ENCODE data around the gene PLXNB1.
"Not testable (repeated sequence)": the region's sequence is repeated elsewhere in the genome, so short reads cannot be mapped to it uniquely, and the experiment has no call there.

PLXNB1 gene, protein sequence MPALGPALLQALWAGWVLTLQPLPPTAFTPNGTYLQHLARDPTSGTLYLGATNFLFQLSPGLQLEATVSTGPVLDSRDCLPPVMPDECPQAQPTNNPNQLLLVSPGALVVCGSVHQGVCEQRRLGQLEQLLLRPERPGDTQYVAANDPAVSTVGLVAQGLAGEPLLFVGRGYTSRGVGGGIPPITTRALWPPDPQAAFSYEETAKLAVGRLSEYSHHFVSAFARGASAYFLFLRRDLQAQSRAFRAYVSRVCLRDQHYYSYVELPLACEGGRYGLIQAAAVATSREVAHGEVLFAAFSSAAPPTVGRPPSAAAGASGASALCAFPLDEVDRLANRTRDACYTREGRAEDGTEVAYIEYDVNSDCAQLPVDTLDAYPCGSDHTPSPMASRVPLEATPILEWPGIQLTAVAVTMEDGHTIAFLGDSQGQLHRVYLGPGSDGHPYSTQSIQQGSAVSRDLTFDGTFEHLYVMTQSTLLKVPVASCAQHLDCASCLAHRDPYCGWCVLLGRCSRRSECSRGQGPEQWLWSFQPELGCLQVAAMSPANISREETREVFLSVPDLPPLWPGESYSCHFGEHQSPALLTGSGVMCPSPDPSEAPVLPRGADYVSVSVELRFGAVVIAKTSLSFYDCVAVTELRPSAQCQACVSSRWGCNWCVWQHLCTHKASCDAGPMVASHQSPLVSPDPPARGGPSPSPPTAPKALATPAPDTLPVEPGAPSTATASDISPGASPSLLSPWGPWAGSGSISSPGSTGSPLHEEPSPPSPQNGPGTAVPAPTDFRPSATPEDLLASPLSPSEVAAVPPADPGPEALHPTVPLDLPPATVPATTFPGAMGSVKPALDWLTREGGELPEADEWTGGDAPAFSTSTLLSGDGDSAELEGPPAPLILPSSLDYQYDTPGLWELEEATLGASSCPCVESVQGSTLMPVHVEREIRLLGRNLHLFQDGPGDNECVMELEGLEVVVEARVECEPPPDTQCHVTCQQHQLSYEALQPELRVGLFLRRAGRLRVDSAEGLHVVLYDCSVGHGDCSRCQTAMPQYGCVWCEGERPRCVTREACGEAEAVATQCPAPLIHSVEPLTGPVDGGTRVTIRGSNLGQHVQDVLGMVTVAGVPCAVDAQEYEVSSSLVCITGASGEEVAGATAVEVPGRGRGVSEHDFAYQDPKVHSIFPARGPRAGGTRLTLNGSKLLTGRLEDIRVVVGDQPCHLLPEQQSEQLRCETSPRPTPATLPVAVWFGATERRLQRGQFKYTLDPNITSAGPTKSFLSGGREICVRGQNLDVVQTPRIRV (N-terminal part only)

DNA sequence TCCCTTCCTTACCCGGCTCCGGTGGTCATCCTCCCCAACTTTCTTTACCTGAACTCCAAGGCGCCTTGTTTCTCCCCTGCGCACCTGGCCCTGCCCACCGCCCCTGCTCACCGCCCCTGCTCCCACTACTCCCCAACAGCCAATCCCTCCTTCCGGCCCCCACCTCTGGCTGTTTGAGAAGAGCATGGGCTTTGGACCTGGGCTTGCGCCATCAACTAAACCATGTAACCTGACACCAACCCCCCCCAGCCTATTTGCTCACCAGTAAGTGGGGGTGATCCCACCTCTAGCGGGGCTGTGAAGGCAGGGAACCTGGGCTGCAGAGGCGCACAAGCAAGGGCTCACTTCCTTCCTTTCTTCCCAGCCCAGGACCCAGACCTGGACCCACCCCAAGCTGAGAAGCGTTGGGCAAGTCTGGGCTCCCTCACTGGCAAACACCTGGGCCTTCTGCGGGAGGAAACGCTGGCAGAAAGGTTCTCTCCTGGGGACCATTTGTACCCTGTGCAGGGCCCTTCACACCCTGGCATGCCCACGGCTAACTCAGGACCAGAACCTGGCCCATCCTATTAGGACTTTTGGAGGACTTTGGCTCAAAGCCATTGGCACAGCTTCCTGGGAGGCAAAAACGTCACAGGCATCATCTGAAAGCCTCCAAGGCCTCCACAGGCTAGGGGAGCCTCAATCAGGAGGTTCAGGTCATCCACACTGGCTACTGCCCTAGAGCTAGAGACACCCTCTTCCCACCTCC, at the start of gene PLXNB1:
TSS of gene PLXNB1 (minus strand) at position 127 of the 748 bp plus-strand sequence. CDS start 5,475 bp downstream, outside the sequence.
- no peak for DNase-seq

- DNase-seq, result no peak
These were observed 49.0 kb upstream of the PLXNB1 start for GRCh38 chr3:48478626-48479555.

DNA sequence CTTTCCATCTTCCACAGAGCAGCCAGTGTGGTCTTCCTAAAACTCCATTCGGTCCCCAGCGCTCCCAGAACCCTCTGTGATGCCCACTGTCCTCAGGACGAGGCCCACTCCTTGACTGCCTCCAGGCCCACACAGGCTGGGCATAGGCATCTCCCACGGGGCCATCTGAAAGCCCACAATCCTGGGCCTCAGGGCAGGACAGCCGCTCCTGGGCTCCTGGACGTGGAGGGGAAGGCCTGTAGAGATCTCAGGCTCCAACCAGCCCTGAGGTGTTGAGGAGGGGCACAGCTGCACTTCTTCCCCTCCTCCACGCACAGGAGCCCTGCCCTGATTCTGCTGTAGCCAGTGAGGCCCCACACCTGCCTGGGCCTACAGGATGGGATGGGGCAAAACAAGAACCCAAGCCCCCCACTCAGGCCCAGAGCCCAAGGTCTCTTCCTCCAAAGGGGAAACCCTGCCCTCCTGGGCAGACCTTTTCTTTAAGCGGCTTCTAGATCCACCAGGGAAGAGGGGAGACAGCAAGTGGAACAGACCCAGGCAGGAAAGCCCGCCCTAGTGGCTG, 48.2 kb upstream of the PLXNB1 start:
- no peak for DNase-seq

- no peak for DNase-seq
These were observed 46.7 kb upstream of the PLXNB1 start for GRCh38 chr3:48476426-48477053.

DNA sequence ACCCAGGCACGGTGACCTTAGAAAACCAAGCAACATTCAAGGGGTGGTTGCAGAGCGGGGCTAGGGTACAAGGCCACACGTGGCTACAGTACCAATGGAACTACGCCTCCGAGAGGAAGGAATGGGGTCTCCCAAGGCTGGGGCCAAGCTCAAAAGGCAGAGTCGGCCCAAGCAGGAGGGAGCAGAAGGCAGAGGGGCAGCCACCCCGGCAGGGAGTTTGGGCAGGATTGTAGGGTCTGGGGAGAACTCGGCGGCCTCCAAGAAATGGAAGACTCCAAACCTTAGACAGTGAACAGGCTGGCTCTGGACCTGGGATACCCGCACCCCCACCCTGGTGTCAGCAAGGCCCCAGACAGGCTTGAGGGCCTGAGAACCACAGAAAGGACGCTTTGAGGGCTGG, 45.3 kb upstream of the PLXNB1 start:
- DNase-seq, result no peak

DNA sequence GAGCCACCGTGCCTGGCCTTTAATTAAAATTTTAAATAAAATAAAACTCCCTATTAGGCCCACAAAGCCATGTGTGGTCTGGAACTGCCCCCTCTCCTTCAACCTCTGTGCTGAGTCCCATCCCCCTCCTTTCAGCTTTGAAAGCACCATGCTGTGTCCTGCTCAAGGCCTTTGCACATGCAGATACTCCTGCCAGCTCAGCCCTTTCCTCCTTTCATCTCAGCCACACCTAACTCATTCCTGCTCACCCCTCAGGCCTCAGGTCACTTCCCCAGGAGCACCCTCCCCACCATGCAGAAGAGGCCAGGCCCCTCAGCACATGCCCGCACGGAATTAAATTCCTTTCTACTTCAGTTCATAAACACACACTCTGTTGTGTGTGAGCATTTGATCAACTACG, 44.7 kb upstream of the PLXNB1 start:
- no peak for DNase-seq

- not testable (repeated sequence) for DNase-seq
These were observed 44.1 kb upstream of the PLXNB1 start for GRCh38 chr3:48474031-48474430.

DNA sequence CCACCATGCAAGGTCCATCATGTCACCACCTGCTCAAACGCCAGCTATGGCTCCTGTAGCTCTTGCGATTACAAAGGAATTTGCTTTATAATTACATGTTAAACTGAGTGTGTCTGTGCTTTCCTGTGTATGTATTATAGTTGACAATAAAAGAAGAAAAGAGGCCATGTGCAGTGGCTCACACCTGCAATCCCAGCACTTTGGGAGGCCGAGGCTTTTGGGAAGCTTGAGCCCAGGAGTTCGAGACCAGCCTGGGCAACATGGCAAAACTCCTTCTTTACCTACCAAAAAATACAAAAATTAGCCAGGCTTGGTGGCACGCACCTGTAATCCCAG, 43.7 kb upstream of the PLXNB1 start:
- DNase-seq, result no peak

GRCh38 chr3:48472923-48473616, 43.2 kb upstream of the PLXNB1 start:
- DNase-seq, result no peak

- DNase-seq, result no peak
These were observed 42.7 kb upstream of the PLXNB1 start for GRCh38 chr3:48472673-48472922.

- DNase-seq, result no peak
These were observed 40.4 kb upstream of the PLXNB1 start for GRCh38 chr3:48470286-48470685.

DNA sequence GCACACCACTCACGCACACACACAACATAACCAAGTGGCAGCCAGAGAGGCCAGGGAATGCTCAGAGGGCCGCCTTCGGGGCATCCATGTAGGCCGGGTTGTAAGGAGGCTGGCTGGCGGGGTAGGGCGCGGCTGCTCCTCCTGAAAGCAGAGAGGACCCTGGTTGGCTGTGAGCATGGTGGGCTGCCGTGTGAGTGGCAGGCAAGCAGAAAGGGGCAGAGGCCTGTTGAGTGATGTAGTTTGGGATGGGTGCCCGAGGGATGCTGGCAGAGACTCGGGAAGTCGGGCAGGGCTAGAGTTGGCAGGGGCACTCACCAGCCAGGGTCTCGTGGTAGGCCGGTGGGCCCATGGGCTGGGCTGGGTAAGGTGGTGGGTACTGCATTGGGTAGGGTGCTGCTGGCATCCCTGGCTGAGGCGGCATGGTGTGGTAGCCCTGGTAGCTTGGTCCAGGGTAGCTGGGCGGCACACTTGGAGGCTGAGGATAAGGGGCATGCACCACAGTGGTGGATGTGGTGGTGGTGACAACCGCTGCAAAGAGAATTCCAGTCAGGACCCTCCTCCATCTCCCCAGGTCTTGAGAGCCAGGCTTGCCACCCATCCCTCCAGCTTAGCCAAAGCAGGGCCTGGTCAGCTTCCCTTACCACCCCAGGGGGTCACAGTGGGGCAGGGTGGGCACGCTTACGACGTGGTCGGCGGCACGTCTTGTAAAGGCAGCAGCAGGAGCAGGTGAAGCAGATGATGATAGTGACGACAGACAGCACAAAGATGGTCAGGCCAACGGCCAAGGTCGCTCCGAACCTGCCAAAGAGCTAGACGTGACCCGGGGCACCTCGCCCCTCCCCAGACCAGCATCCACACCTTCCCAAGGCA, 39.4 kb upstream of the PLXNB1 start:
- no peak for DNase-seq

- DNase-seq, result no peak
These were observed 38.4 kb upstream of the PLXNB1 start for GRCh38 chr3:48468329-48468731.

GRCh38 chr3:48467473-48468267, 37.8 kb upstream of the PLXNB1 start:
- no peak for DNase-seq

DNA sequence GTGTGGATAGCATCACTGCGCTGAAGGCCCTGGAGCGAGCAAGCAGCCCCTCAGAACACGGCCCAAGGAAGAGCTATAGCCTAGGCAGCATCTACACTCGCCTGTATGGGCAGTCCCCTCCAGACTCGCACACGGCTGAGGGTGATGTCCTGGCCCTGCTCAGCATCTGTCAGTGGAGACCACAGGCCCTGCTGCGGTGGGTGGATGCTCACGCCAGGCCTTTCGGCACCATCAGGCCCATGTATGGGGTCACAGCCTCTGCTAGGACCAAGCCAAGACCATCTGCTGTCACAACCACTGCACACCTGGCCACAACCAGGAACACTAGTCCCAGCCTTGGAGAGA, 37.2 kb upstream of the PLXNB1 start:
- no peak for DNase-seq

GRCh38 chr3:48466386-48467109, 36.7 kb upstream of the PLXNB1 start:
- DNase-seq, result no peak

DNA sequence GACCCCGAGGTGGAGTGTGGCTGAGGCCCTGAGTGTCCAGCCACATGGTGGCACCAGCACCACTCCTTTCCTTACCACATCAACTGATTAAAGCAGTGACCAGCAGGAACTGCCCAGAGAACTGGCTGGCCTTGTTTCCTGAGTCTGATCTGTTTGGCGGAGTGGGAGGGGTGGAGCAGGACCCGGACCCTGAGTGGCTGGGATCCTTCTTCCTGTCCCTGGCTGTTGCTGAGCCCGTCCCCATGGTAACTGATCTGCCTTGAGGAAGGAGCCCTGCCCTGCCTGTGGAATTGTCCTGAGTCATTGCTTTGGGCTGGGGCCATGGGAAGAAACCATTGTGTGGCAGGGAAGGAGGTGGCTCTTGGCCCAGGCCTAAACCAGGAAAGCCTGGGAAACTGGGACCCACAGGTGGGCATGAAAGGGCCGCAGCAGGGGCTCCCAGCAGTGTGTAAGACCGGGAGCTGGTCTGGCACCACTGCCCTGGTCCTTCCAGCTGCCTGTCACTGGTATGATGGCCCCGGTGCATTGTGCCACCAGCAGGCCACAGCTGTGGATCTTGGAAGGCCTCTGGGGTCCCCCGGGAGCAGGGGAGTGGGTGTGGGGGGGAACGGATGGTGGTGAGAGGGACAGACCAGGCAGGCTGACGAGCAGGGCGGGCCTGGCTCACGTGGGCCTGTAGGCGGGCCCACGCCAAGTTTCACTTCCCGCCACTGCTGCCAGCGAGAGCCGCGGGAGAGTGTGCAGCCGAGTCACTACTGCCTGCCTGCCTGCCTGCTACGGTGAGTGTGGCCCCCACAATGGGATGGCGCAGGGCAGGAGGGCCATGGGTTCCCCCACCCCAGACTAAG, 35.9 kb upstream of the PLXNB1 start:
- peak; percentile 34 for DNase-seq
